BLaER1 treated with 17β-estradiol and CSF1 and Interleukin-3, amounts not matched to agents 10 nM and 100 nM (cell line): Measurements from ENCODE around the gene DEPDC5.
"Not testable (repeated sequence)": the region's sequence is repeated elsewhere in the genome, so short reads cannot be mapped to it uniquely, and the experiment has no call there.

Experiments used
- H3K27ac ChIP-seq, 11 experiments: shearing (Covaris generic); formaldehyde crosslinking; 2 replicates each; pipeline ENCODE4 v1.8.1; 2022
- H3K27me3 ChIP-seq, 11 experiments: shearing (Covaris generic); formaldehyde crosslinking; 2 replicates each; pipeline ENCODE4 v1.8.1; 2022
- H3K36me3 ChIP-seq, 11 experiments: shearing (Covaris generic); formaldehyde crosslinking; 2 replicates each; pipeline ENCODE4 v1.8.1; 2022
- H3K4me1 ChIP-seq, 10 experiments: shearing (Covaris generic); formaldehyde crosslinking; 2 replicates each; pipeline ENCODE4 v1.8.1; 2022
- H3K4me2 ChIP-seq, 11 experiments: shearing (Covaris generic); formaldehyde crosslinking; 2 replicates each; pipeline ENCODE4 v1.8.1; 2022
- H3K4me3 ChIP-seq, 10 experiments: shearing (Covaris generic); formaldehyde crosslinking; 2 replicates each; pipeline ENCODE4 v1.8.1; 2022
- H3K9ac ChIP-seq, 11 experiments: shearing (Covaris generic); formaldehyde crosslinking; 2 replicates each; pipeline ENCODE4 v1.8.1; 2022
- H3K9me3 ChIP-seq, 11 experiments: shearing (Covaris generic); formaldehyde crosslinking; replicated peaks in 1 of 11; 2 replicates each; pipeline ENCODE4 v1.8.1; 2022
- H4K20me1 ChIP-seq, 11 experiments: shearing (Covaris generic); formaldehyde crosslinking; 2 replicates each; pipeline ENCODE4 v1.8.1; 2022
- Cebpa-rat ChIP-seq, 11 experiments: shearing (Covaris generic); IDR thresholded peaks; 2 replicates each; pipeline ENCODE4 v1.8.1; 2022

DEPDC5 gene

DNA sequence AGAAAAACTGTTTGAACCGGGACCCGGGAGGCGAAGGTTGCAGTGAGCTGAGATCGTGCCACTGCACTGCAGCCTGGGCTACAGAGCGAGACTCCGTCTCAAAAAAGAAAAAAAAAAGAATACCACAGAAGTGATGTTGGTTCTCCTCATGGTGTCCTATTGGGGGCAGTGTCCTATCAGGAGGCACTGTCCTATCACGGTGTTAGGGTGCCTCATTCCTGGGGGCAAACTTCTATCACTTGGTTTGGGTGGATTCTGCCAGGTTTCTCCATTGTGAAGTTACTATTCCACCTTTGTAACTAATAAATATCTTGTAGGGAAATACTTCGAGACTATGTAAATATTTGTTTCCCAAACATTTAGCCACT lies 23.5 kb upstream of the DEPDC5 start:
- Histone ChIP-seq H3K27ac (no peak overlapping the region), H4K20me1 (peaks cover 12 to 97% (median 93%) of the 10 kb centered on the region in 11 experiments; a peak in 21 of 22 replicates), H3K36me3 (peaks cover 47 to 99% (median 75%) of the 10 kb centered on the region in 11 experiments)

DNA sequence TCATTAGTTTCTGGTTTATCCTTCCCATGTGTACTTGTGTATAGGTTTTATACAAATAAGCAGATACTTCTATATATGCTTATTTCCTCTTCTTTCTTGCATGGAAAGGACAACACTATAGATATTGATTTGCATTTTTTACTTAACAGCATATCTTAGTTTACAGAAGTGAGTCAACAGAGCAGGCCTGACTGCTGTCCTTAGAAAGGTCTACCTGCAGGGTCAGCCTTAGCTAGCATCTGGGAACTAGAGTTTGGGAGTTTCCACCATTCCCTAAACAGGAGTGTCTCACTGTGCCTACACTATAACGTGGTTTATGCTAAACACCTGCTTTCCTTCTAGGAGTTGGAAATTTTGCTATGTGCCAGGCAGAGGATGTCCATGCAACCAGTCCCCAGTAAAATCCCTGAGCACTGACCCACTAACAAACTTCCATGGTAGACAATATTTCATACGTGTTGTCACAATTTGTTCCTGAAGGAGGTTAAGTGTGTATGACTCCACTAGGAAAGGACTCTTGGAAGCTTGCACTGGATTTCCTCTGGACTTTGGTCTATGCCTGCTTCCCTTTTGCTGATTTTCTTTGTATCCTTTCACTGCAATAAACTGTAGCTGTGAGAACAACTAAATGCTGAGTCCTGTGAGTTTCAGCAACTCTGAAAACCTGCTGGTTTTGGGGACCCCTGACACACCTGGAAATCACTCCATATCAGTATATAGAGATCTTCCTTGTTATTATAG lies 21.6 kb upstream of the DEPDC5 start:
- peaks cover 0 to 6% (median 0%) of the 10 kb centered on the region in 10 experiments; a peak in 1 of 20 replicates for H3K4me1 ChIP-seq
- peaks cover 43 to 97% (median 72%) of the 10 kb centered on the region in 11 experiments for H3K36me3 ChIP-seq
- H4K20me1 ChIP-seq = peaks cover 15 to 96% (median 90%) of the 10 kb centered on the region in 11 experiments; a peak in 21 of 22 replicates
- H3K27me3 ChIP-seq = no peaks in the 10 kb centered on the region
- no peak overlapping the region for H3K9ac ChIP-seq
- no peaks in the 10 kb centered on the region for H3K9me3 ChIP-seq
- H3K27ac ChIP-seq = no peak overlapping the region
- no peak overlapping the region for H3K4me2 ChIP-seq
- TF ChIP-seq Cebpa-rat (IDR thresholded peaks at IDR 0.05) = no peak
- H3K4me3 ChIP-seq = no peak overlapping the region

More for the DNA sequence above, 23.5 kb upstream of the DEPDC5 start:
- Histone ChIP-seq H3K9ac (no peak overlapping the region), H3K4me3 (no peak overlapping the region), H3K4me2 (no peak overlapping the region), H3K9me3 (no peaks in the 10 kb centered on the region), H3K27me3 (no peaks in the 10 kb centered on the region), H3K4me1 (peaks cover 0 to 6% (median 0%) of the 10 kb centered on the region in 10 experiments; a peak in 1 of 20 replicates)
- no peak for TF ChIP-seq Cebpa-rat (IDR thresholded peaks at IDR 0.05)

DNA sequence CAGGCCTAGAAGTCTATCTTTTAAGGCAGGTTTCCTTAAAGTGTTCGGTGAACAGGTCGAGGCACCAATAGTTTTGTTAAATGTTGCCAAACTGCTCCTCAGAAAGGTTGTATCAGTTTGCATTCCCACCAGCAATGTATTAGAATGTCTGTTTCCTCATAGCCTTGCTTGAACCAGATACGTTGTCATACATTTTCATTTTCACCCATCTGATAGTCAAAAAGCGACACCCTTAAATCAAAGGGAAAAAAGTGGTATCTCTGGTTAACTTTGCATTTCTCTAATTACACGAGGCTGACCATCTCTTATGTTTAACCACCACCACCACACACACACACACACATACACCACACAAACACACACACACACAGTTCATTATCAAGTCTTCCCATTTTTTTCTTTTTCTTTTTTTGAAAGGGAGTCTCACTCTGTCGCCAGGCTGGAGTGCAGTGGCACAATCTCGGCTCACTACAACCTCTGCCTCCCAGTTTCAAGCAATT lies 20.2 kb upstream of the DEPDC5 start:
- Histone ChIP-seq H3K9ac (no peak overlapping the region), H4K20me1 (peaks cover 26 to 96% (median 93%) of the 10 kb centered on the region in 11 experiments; a peak in 21 of 22 replicates), H3K27me3 (no peaks in the 10 kb centered on the region), H3K4me1 (no peaks in the 10 kb centered on the region), H3K4me2 (no peak overlapping the region), H3K4me3 (no peak overlapping the region), H3K27ac (no peak overlapping the region), H3K36me3 (peaks cover 47 to 97% (median 72%) of the 10 kb centered on the region in 11 experiments), H3K9me3 (no peaks in the 10 kb centered on the region)
- no peak for TF ChIP-seq Cebpa-rat (IDR thresholded peaks at IDR 0.05)

DNA sequence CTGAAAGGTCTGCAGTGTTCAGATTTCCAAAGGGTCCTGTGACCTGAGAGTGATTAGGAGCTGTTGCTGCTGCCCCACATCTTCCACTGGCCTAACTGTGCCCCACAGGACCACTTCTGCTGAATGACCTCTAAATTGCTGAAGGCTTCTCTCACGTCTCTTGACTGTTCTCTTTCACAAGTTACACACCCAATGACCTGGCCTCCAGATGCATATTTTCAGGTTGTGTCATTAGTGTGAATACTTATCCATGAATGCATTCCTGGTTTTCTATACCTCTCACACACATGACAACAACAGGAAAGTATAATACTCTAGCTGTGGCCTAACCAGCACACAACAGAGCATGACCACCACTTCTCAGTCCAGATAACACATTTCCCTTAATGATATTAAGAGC lies 19.3 kb upstream of the DEPDC5 start:
- Histone ChIP-seq H3K27me3 (no peaks in the 10 kb centered on the region), H3K4me2 (no peak overlapping the region), H3K27ac (no peak overlapping the region), H3K4me3 (no peak overlapping the region), H4K20me1 (peaks cover 34 to 98% (median 93%) of the 10 kb centered on the region in 11 experiments), H3K9ac (no peak overlapping the region), H3K9me3 (no peaks in the 10 kb centered on the region), H3K4me1 (no peaks in the 10 kb centered on the region), H3K36me3 (peaks cover 55 to 97% (median 73%) of the 10 kb centered on the region in 11 experiments)
- no peak for TF ChIP-seq Cebpa-rat (IDR thresholded peaks at IDR 0.05)

DNA sequence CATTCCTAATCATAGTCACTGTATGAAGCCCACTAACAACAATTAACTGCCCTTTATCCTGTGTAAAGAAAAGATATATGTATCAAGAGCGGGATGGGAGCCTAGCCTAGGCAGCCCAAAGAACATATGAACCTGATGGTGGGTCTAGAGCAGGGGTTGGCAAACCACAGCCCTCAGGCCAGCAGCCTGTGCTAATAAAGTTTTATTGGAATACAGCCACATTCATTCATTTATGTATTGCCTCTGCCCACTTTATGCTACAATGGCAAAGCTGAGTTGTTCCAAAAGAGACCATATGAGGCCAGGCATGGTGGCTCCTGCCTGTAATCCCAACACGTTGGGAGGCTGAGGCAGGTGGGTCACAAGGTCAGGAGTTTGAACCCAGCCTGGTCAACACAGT lies 17.4 kb upstream of the DEPDC5 start:
- no peak for TF ChIP-seq Cebpa-rat (IDR thresholded peaks at IDR 0.05)
- Histone ChIP-seq H3K27me3 (no peaks in the 10 kb centered on the region), H3K9ac (no peak overlapping the region), H3K4me3 (no peak overlapping the region), H3K4me2 (no peak overlapping the region), H3K36me3 (peaks cover 68 to 97% (median 84%) of the 10 kb centered on the region in 11 experiments), H4K20me1 (peaks cover 45 to 98% (median 93%) of the 10 kb centered on the region in 11 experiments), H3K27ac (no peak overlapping the region), H3K9me3 (no peaks in the 10 kb centered on the region), H3K4me1 (peaks cover 0 to 6% (median 4%) of the 10 kb centered on the region in 10 experiments; a peak in 9 of 20 replicates)

DNA sequence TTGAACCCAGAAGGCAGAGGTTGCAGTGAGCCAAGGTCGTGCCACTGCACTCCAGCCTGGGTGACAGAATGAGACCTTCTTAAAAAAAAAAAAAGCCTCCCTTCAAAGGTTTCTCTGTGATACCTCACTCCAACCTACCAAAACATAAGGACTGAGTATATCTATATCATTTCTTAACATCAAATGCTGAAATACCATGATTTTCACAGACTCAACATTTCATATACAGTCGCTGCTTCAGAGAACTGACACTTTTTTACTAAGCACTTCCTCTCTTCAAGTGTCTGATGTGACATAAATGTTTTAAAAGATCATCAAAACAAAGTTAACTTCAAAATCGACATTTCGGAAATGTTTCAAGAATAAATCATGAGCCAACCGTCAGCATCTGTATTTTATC lies 15.9 kb upstream of the DEPDC5 start:
- H3K36me3 ChIP-seq = peaks cover 75 to 98% (median 86%) of the 10 kb centered on the region in 11 experiments
- no peak for TF ChIP-seq Cebpa-rat (IDR thresholded peaks at IDR 0.05)

DNA sequence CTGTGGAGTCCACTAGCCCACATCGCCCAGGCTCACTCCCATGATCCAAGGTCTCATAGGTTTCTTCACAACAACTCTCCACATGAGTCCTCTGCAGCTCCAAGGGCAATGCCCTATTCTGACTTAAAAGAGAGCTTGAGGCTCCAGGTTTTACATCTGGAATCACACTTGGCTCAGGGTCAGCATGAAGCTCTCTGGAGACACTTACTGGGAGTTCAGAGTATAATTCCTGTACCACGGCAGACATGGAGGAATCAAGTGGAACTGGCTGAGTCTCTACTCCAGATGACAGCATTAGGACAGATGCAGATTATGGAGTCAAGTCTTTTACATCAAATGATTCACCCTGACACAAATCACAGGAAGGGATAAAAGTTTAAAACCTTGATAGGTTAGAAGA lies 15.3 kb upstream of the DEPDC5 start:
- peaks cover 40 to 98% (median 95%) of the 10 kb centered on the region in 11 experiments; a peak in 21 of 22 replicates for H4K20me1 ChIP-seq
- no peak overlapping the region for H3K4me3 ChIP-seq
- H3K4me1 ChIP-seq = peaks cover 0 to 18% (median 14%) of the 10 kb centered on the region in 10 experiments; a peak in 10 of 20 replicates
- peaks cover 75 to 98% (median 86%) of the 10 kb centered on the region in 11 experiments for H3K36me3 ChIP-seq
- no peak overlapping the region for H3K4me2 ChIP-seq
- H3K9me3 ChIP-seq = no peaks in the 10 kb centered on the region
- TF ChIP-seq Cebpa-rat (IDR thresholded peaks at IDR 0.05) = no peak
- H3K27me3 ChIP-seq = no peaks in the 10 kb centered on the region
- H3K9ac ChIP-seq = peak overlapping the region in 3 of 11 experiments; percentile 2 to 44 (median 19); a peak in 1 of 22 replicates
- no peak overlapping the region for H3K27ac ChIP-seq

More for the DNA sequence above, 15.9 kb upstream of the DEPDC5 start:
- Histone ChIP-seq H3K27me3 (no peaks in the 10 kb centered on the region), H3K4me2 (no peak overlapping the region), H3K4me3 (no peak overlapping the region), H3K4me1 (peaks cover 0 to 18% (median 14%) of the 10 kb centered on the region in 10 experiments; a peak in 10 of 20 replicates), H3K9ac (peak overlapping the region in 1 of 11 experiments; percentile 19; a peak in 2 of 22 replicates), H3K27ac (no peak overlapping the region), H3K9me3 (no peaks in the 10 kb centered on the region), H4K20me1 (peaks cover 40 to 98% (median 94%) of the 10 kb centered on the region in 11 experiments; a peak in 21 of 22 replicates)

DNA sequence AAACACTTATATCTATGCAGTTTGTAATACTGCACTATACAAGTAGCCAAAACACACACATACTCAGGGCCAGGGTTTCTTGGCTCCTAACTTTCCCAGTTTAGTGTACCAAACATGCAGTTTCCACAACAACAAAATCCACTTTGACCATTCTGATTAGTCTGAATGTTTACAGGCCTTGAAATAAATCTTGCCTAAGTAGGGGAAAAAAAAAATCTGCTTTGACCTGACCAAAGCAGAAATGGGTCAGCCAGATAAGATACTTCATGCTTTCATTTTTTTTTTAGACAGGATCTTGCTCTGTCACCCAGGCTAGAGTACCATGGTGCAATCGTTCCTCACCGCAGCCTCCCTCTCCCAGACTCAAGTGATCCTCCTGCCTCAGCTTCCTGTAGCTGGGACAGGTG lies 14.0 kb upstream of the DEPDC5 start:
- Histone ChIP-seq H3K27me3 (no peaks in the 10 kb centered on the region), H3K9ac (peak overlapping the region in 2 of 11 experiments; percentile 4 to 19; a peak in 1 of 22 replicates), H3K4me1 (peaks cover 0 to 18% (median 14%) of the 10 kb centered on the region in 10 experiments; a peak in 10 of 20 replicates), H4K20me1 (peaks cover 36 to 98% (median 93%) of the 10 kb centered on the region in 11 experiments; a peak in 21 of 22 replicates), H3K36me3 (peaks cover 74 to 98% (median 84%) of the 10 kb centered on the region in 11 experiments), H3K4me2 (no peak overlapping the region), H3K9me3 (no peaks in the 10 kb centered on the region), H3K4me3 (no peak overlapping the region), H3K27ac (no peak overlapping the region)
- no peak for TF ChIP-seq Cebpa-rat (IDR thresholded peaks at IDR 0.05)

DNA sequence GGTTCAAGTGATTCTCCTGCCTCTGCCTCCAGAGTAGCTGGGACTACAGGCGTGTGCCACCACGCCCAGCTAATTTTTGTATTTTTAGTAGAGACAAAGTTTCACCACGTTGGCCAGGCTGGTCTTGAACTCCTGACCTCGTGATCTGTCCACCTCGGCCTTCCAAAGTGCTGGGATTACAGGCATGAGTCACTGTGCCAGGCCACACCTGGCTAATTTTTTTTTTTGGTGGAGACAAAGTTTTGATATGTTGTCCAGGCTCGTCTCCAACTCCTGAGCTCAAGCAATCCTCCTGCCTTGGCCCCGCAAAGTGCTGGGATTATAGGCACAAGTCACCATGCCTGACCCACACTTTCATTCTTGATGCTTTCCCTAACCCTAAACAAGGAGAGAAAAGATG lies 13.5 kb upstream of the DEPDC5 start:
- not testable (repeated sequence) for H3K9ac ChIP-seq, H3K27ac ChIP-seq

More for the DNA sequence above, 13.5 kb upstream of the DEPDC5 start:
- H3K4me3 ChIP-seq, H3K4me2 ChIP-seq, H3K27me3 ChIP-seq, H3K9me3 ChIP-seq: not testable (repeated sequence)
- Histone ChIP-seq H3K36me3 (peaks cover 73 to 98% (median 82%) of the 10 kb centered on the region in 11 experiments), H4K20me1 (peaks cover 36 to 97% (median 93%) of the 10 kb centered on the region in 11 experiments; a peak in 21 of 22 replicates), H3K4me1 (peaks cover 0 to 18% (median 14%) of the 10 kb centered on the region in 10 experiments; a peak in 10 of 20 replicates)
